ENCODE measurements around the gene CAPN2. TPM values are rescaled to one million over a fixed set of nuclear protein-coding genes. Genes with fewer than 3 reads are reported as not detected.
A peak's percentile ranks its signal among the peaks of the same experiment; 100 is the strongest.

The CAPN2 gene
- total RNA-seq, 4 donors from 2014 or later = 96.5 to 170 (median 117) TPM

- no peak for DNase-seq
- intact Hi-C loops (cut with DNase I; ENCODE audit: low total_unique reads) = no loop called here
- H3K4me1 ChIP-seq = peaks cover 0 to 7% of the 10 kb centered on the region in 2 donors
- no peaks in the 10 kb centered on the region for H3K27me3 ChIP-seq
- H3K36me3 ChIP-seq = no peaks in the 10 kb centered on the region
- H3K4me3 ChIP-seq = no peak overlapping the region
- H3K27ac ChIP-seq = peak overlapping the region in 1 of 2 donors; percentile 53
- TF ChIP-seq CTCF (IDR thresholded peaks at IDR 0.05) = no peak
- no peaks in the 10 kb centered on the region for H3K9me3 ChIP-seq
These were observed 4.0 kb downstream of the CAPN2 start for GRCh38 chr1:223716302-223716862.

- TF ChIP-seq POLR2A (IDR thresholded peaks at IDR 0.05) (no peak), CTCF (IDR thresholded peaks at IDR 0.05) (no peak)
- Histone ChIP-seq H3K4me3 (no peak overlapping the region), H3K27me3 (no peaks in the 10 kb centered on the region), H3K36me3 (no peaks in the 10 kb centered on the region), H3K9me3 (no peaks in the 10 kb centered on the region), H3K4me1 (peaks cover 0 to 7% of the 10 kb centered on the region in 2 donors), H3K27ac (peak overlapping the region in 1 of 2 donors; percentile 53)
- DNase-seq = no peak
- intact Hi-C loops (cut with DNase I; ENCODE audit: low total_unique reads) = no loop called here
These were observed 4.8 kb downstream of the CAPN2 start for GRCh38 chr1:223717123-223717522.

- Histone ChIP-seq H3K9me3 (no peaks in the 10 kb centered on the region), H3K4me1 (peaks cover 0 to 7% of the 10 kb centered on the region in 2 donors), H3K27ac (no peak overlapping the region), H3K27me3 (no peaks in the 10 kb centered on the region), H3K36me3 (no peaks in the 10 kb centered on the region), H3K4me3 (no peak overlapping the region)
- TF ChIP-seq CTCF (IDR thresholded peaks at IDR 0.05) (no peak), POLR2A (IDR thresholded peaks at IDR 0.05) (no peak)
- intact Hi-C loops (cut with DNase I; ENCODE audit: low total_unique reads) = no loop called here
- no peak for DNase-seq
These were observed 5.5 kb downstream of the CAPN2 start for GRCh38 chr1:223717695-223718363.

GRCh38 chr1:223718850-223719249, 6.5 kb downstream of the CAPN2 start:
- Histone ChIP-seq H3K9me3 (no peaks in the 10 kb centered on the region), H3K27ac (peak overlapping the region in 1 of 2 donors; percentile 20), H3K4me3 (no peak overlapping the region), H3K36me3 (no peaks in the 10 kb centered on the region), H3K27me3 (no peaks in the 10 kb centered on the region), H3K4me1 (peaks cover 0 to 7% of the 10 kb centered on the region in 2 donors)
- intact Hi-C loops (cut with DNase I; ENCODE audit: low total_unique reads) = no loop called here
- TF ChIP-seq CTCF (IDR thresholded peaks at IDR 0.05) (no peak), POLR2A (IDR thresholded peaks at IDR 0.05) (no peak)
- no peak for DNase-seq

- H3K4me1 ChIP-seq = peaks cover 3 to 12% of the 10 kb centered on the region in 2 donors
- DNase-seq = no peak
These were observed 8.7 kb downstream of the CAPN2 start for GRCh38 chr1:223720971-223721591.

More at GRCh38 chr1:223720971-223721591, 8.7 kb downstream of the CAPN2 start:
- intact Hi-C loops (cut with DNase I; ENCODE audit: low total_unique reads) = no loop called here
- no peak overlapping the region for H3K4me3 ChIP-seq
- H3K27ac ChIP-seq = peak overlapping the region; percentile 11 to 55
- no peak for TF ChIP-seq POLR2A (IDR thresholded peaks at IDR 0.05)
- TF ChIP-seq CTCF (IDR thresholded peaks at IDR 0.05) = no peak
- no peaks in the 10 kb centered on the region for H3K27me3 ChIP-seq
- H3K36me3 ChIP-seq = no peaks in the 10 kb centered on the region
- H3K9me3 ChIP-seq = no peaks in the 10 kb centered on the region
